ENCODE data around the gene ANTXRL.
"Not testable (repeated sequence)": the region's sequence is repeated elsewhere in the genome, so short reads cannot be mapped to it uniquely, and the experiment has no call there.

ANTXRL gene

GRCh38 chr10:46326971-46327370 lies 40.2 kb downstream of the ANTXRL start:
- Histone ChIP-seq H3K4me3 (ENCODE audit: low read depth, low read length) (no peak overlapping the region), H3K27ac (ENCODE audit: low read depth, low read length) (no peak overlapping the region), H3K4me1 (ENCODE audit: control insufficient read depth, insufficient read depth, low read length, unreplicated experiment) (no peaks in the 10 kb centered on the region), H3K36me3 (ENCODE audit: insufficient read depth, low read length) (no peaks in the 10 kb centered on the region), H3K27me3 (ENCODE audit: insufficient read depth, low read length) (peaks cover 24% of the 10 kb centered on the region), H2AFZ (ENCODE audit: low read length, unreplicated experiment) (no peak overlapping the region), H3K79me2 (ENCODE audit: control insufficient read depth, insufficient read depth, low read length, unreplicated experiment) (no peaks in the 10 kb centered on the region)

- Histone ChIP-seq H3K4me3 (ENCODE audit: low read depth, low read length) (no peak overlapping the region), H3K27ac (ENCODE audit: low read depth, low read length) (no peak overlapping the region), H3K36me3 (ENCODE audit: insufficient read depth, low read length) (no peaks in the 10 kb centered on the region), H3K4me1 (ENCODE audit: control insufficient read depth, insufficient read depth, low read length, unreplicated experiment) (no peaks in the 10 kb centered on the region), H2AFZ (ENCODE audit: low read length, unreplicated experiment) (no peak overlapping the region), H3K27me3 (ENCODE audit: insufficient read depth, low read length) (peaks cover 26% of the 10 kb centered on the region), H3K79me2 (ENCODE audit: control insufficient read depth, insufficient read depth, low read length, unreplicated experiment) (no peaks in the 10 kb centered on the region)
These were observed 40.9 kb downstream of the ANTXRL start for GRCh38 chr10:46327685-46328084.

- Histone ChIP-seq H3K27me3 (ENCODE audit: insufficient read depth, low read length) (peaks cover 22% of the 10 kb centered on the region), H3K79me2 (ENCODE audit: control insufficient read depth, insufficient read depth, low read length, unreplicated experiment) (no peaks in the 10 kb centered on the region), H3K36me3 (ENCODE audit: insufficient read depth, low read length) (no peaks in the 10 kb centered on the region), H2AFZ (ENCODE audit: low read length, unreplicated experiment) (no peak overlapping the region), H3K27ac (ENCODE audit: low read depth, low read length) (no peak overlapping the region), H3K4me1 (ENCODE audit: control insufficient read depth, insufficient read depth, low read length, unreplicated experiment) (no peaks in the 10 kb centered on the region), H3K4me3 (ENCODE audit: low read depth, low read length) (no peak overlapping the region)
These were observed 42.3 kb downstream of the ANTXRL start for GRCh38 chr10:46328853-46329689.

GRCh38 chr10:46329690-46330016 lies 42.9 kb downstream of the ANTXRL start:
- no peak overlapping the region for H3K27ac ChIP-seq (ENCODE audit: low read depth, low read length)
- peaks cover 22% of the 10 kb centered on the region for H3K27me3 ChIP-seq (ENCODE audit: insufficient read depth, low read length)
- H2AFZ ChIP-seq (ENCODE audit: low read length, unreplicated experiment), result no peak overlapping the region
- no peaks in the 10 kb centered on the region for H3K4me1 ChIP-seq (ENCODE audit: control insufficient read depth, insufficient read depth, low read length, unreplicated experiment)
- no peak overlapping the region for H3K4me3 ChIP-seq (ENCODE audit: low read depth, low read length)
- no peaks in the 10 kb centered on the region for H3K36me3 ChIP-seq (ENCODE audit: insufficient read depth, low read length)
- no peaks in the 10 kb centered on the region for H3K79me2 ChIP-seq (ENCODE audit: control insufficient read depth, insufficient read depth, low read length, unreplicated experiment)

GRCh38 chr10:46330894-46331293 lies 44.1 kb downstream of the ANTXRL start:
- Histone ChIP-seq H3K79me2 (ENCODE audit: control insufficient read depth, insufficient read depth, low read length, unreplicated experiment) (no peaks in the 10 kb centered on the region), H3K27ac (ENCODE audit: low read depth, low read length) (no peak overlapping the region), H2AFZ (ENCODE audit: low read length, unreplicated experiment) (no peak overlapping the region), H3K4me3 (ENCODE audit: low read depth, low read length) (no peak overlapping the region), H3K27me3 (ENCODE audit: insufficient read depth, low read length) (peaks cover 22% of the 10 kb centered on the region), H3K4me1 (ENCODE audit: control insufficient read depth, insufficient read depth, low read length, unreplicated experiment) (no peaks in the 10 kb centered on the region), H3K36me3 (ENCODE audit: insufficient read depth, low read length) (no peaks in the 10 kb centered on the region)

- H3K79me2 ChIP-seq (ENCODE audit: control insufficient read depth, insufficient read depth, low read length, unreplicated experiment); H3K4me3 ChIP-seq (ENCODE audit: low read depth, low read length); H3K27ac ChIP-seq (ENCODE audit: low read depth, low read length); H2AFZ ChIP-seq (ENCODE audit: low read length, unreplicated experiment); H3K36me3 ChIP-seq (ENCODE audit: insufficient read depth, low read length); H3K4me1 ChIP-seq (ENCODE audit: control insufficient read depth, insufficient read depth, low read length, unreplicated experiment); H3K27me3 ChIP-seq (ENCODE audit: insufficient read depth, low read length): not testable (repeated sequence)
These were observed 78.7 kb downstream of the ANTXRL start for GRCh38 chr10:46365484-46365883.

- not testable (repeated sequence) for H3K4me1 ChIP-seq (ENCODE audit: control insufficient read depth, insufficient read depth, low read length, unreplicated experiment); H3K36me3 ChIP-seq (ENCODE audit: insufficient read depth, low read length); H3K27me3 ChIP-seq (ENCODE audit: insufficient read depth, low read length); H3K27ac ChIP-seq (ENCODE audit: low read depth, low read length); H3K79me2 ChIP-seq (ENCODE audit: control insufficient read depth, insufficient read depth, low read length, unreplicated experiment); H3K4me3 ChIP-seq (ENCODE audit: low read depth, low read length); H2AFZ ChIP-seq (ENCODE audit: low read length, unreplicated experiment)
These were observed 80.4 kb downstream of the ANTXRL start for GRCh38 chr10:46367209-46367608.

- not testable (repeated sequence) for H3K79me2 ChIP-seq (ENCODE audit: control insufficient read depth, insufficient read depth, low read length, unreplicated experiment); H3K36me3 ChIP-seq (ENCODE audit: insufficient read depth, low read length); H3K4me3 ChIP-seq (ENCODE audit: low read depth, low read length); H3K27ac ChIP-seq (ENCODE audit: low read depth, low read length); H3K27me3 ChIP-seq (ENCODE audit: insufficient read depth, low read length); H3K4me1 ChIP-seq (ENCODE audit: control insufficient read depth, insufficient read depth, low read length, unreplicated experiment); H2AFZ ChIP-seq (ENCODE audit: low read length, unreplicated experiment)
These were observed 81.0 kb downstream of the ANTXRL start for GRCh38 chr10:46367666-46368240.

- not testable (repeated sequence) for H3K36me3 ChIP-seq (ENCODE audit: insufficient read depth, low read length); H3K27me3 ChIP-seq (ENCODE audit: insufficient read depth, low read length); H3K27ac ChIP-seq (ENCODE audit: low read depth, low read length); H3K4me1 ChIP-seq (ENCODE audit: control insufficient read depth, insufficient read depth, low read length, unreplicated experiment); H3K4me3 ChIP-seq (ENCODE audit: low read depth, low read length); H2AFZ ChIP-seq (ENCODE audit: low read length, unreplicated experiment); H3K79me2 ChIP-seq (ENCODE audit: control insufficient read depth, insufficient read depth, low read length, unreplicated experiment)
These were observed 82.2 kb downstream of the ANTXRL start for GRCh38 chr10:46368956-46369355.

GRCh38 chr10:46374410-46374809 lies 87.6 kb downstream of the ANTXRL start:
- H3K36me3 ChIP-seq (ENCODE audit: insufficient read depth, low read length); H3K4me3 ChIP-seq (ENCODE audit: low read depth, low read length); H3K27me3 ChIP-seq (ENCODE audit: insufficient read depth, low read length); H3K79me2 ChIP-seq (ENCODE audit: control insufficient read depth, insufficient read depth, low read length, unreplicated experiment); H2AFZ ChIP-seq (ENCODE audit: low read length, unreplicated experiment); H3K4me1 ChIP-seq (ENCODE audit: control insufficient read depth, insufficient read depth, low read length, unreplicated experiment); H3K27ac ChIP-seq (ENCODE audit: low read depth, low read length): not testable (repeated sequence)

- not testable (repeated sequence) for H3K36me3 ChIP-seq (ENCODE audit: insufficient read depth, low read length); H2AFZ ChIP-seq (ENCODE audit: low read length, unreplicated experiment); H3K4me1 ChIP-seq (ENCODE audit: control insufficient read depth, insufficient read depth, low read length, unreplicated experiment); H3K4me3 ChIP-seq (ENCODE audit: low read depth, low read length); H3K27me3 ChIP-seq (ENCODE audit: insufficient read depth, low read length); H3K27ac ChIP-seq (ENCODE audit: low read depth, low read length); H3K79me2 ChIP-seq (ENCODE audit: control insufficient read depth, insufficient read depth, low read length, unreplicated experiment)
These were observed 88.6 kb downstream of the ANTXRL start, which contains the start of gene ANXA8L1 for GRCh38 chr10:46375406-46375805. Gene ANXA8L1, plus strand, starts transcription at chr10:46375776. Its CDS starts 76 bp downstream, at chr10:46375852.
